Measurements from ENCODE around the gene GFRA1.

The GFRA1 gene

GRCh38 chr10:116156819-116157218 is 116.2 kb downstream of the GFRA1 start:
- no peak for DNase-seq

GRCh38 chr10:116155191-116155590 is 117.8 kb downstream of the GFRA1 start:
- no peak for DNase-seq

GRCh38 chr10:116154651-116155050 is 118.4 kb downstream of the GFRA1 start:
- DNase-seq, result no peak

DNA sequence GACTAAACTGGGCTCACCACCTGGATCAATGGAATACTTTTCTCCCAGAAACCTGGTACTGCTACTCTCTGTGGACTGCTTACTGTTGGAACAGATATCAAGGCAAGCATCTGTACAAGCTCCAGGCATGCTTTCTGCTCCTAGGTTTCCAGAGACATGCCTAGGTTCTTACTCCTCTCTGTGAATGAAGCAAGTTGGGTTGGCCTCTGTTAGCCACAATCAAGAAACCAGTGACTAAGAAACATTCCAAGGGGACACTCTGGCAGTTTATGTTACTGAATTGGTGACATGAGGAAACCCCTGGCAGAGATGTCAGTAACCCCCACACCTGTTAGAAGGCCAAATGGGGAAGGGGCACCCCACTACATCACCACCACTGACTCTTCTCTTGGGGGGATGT is 121.9 kb downstream of the GFRA1 start:
- no peak for DNase-seq

DNA sequence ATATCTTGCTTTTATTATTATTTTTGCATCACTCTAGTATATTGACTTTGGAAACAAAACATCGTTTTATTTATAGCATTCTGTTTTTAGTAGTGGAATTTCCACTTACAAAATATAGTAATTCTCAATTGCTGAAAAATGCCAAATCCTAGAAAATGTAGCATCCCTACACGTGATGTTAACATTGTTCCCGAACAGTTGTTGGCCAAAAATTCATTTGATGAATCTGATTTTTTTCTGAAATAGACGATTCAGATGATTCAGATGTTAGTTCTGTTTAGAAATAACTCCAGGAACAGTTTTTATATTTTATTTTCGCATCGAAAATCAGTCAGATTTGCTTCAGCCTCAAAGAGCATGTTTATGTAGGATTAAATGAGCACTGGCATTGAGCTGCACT is 122.4 kb downstream of the GFRA1 start:
- DNase-seq, result no peak

GRCh38 chr10:116147147-116147905 is 125.7 kb downstream of the GFRA1 start:
- no peak for DNase-seq

GRCh38 chr10:116146372-116147140 is 126.5 kb downstream of the GFRA1 start:
- no peak for DNase-seq

GRCh38 chr10:116143673-116144222 is 129.3 kb downstream of the GFRA1 start:
- DNase-seq, result no peak

- DNase-seq, result no peak
These were observed 131.2 kb downstream of the GFRA1 start for GRCh38 chr10:116141855-116142254.

- DNase-seq, result no peak
These were observed 131.8 kb downstream of the GFRA1 start for GRCh38 chr10:116141246-116141645.

GRCh38 chr10:116139886-116140285 is 133.1 kb downstream of the GFRA1 start:
- DNase-seq, result no peak

- no peak for DNase-seq
These were observed 134.1 kb downstream of the GFRA1 start for GRCh38 chr10:116138897-116139296.

- no peak for DNase-seq
These were observed 136.7 kb downstream of the GFRA1 start for GRCh38 chr10:116136261-116136660.

DNA sequence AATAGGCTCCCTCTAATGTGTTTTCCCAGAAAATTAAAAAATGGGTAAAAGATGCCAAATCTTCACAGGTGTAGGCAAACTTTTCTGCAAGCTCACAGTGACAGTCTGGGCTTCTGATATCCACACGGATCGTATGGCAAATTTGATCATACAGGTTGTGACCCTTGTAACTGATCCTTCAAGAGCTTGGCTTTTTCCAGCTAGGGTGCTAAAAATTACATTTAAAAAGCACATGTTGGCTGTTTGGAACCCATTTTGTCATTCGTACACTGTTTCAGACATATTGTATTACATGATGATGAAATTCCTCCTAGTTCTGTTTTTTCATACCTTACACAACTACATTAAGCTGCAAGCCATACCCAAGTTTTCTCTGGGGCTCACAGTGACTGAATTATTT is 138.7 kb downstream of the GFRA1 start:
- DNase-seq, result no peak

- DNase-seq, result no peak
These were observed 139.4 kb downstream of the GFRA1 start for GRCh38 chr10:116133634-116134033.

GRCh38 chr10:116132780-116133399 is 140.1 kb downstream of the GFRA1 start:
- DNase-seq, result no peak

GRCh38 chr10:116130006-116130405 is 143.0 kb downstream of the GFRA1 start:
- DNase-seq, result no peak

DNA sequence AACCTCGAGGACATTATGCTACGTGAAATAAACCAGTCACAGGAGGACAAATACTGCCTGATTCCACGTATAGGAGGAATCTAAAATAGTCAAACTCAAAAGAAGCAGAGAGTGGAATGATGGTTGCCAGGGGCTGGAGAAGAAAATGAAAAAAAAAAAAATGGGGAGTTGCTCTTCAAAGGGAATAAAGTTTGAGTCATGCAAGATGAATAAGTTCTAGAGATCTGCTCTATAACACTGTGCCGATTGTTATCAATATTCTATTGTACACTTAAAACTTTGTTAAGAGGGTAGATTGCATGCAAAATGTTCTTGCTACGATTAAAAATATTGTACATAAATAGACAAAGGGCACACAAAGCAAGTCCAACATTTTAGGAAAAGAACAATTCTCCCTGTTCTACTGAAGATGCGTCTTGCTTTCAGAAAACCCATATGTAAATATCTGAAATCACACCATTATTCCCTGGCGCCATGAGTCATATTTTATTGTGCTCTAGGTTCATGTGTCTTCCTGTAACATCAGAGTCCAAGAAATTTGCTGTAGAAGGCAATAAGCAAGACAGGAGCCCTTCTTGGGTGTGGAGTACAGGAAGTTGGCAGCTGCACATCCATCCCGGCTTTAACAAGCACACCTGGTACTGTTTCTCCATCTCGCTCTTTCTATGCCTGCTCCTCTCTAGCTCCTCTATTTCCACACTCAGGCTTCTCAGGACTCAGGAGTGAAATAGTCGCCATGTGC is 145.9 kb downstream of the GFRA1 start:
- DNase-seq, result no peak

DNA sequence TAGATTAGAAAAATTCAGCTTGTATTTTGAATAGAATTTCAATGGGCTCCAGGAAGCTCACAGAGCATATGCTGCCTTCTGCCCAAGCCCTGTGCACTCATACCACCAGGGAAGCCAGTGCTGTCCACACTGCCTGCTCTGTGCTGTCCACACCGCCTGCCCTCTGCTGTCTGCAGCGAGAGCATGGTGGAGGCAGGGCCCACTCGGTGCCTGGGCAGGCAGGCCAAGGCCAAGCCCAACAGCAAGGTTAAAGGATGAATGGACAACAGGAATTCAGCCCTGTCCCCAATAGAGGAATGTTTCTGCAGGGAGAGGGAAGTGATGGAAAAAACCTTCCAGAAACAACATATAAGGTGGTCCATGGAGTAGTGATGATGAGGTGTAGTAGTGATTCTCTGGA is 146.8 kb downstream of the GFRA1 start:
- no peak for DNase-seq

DNA sequence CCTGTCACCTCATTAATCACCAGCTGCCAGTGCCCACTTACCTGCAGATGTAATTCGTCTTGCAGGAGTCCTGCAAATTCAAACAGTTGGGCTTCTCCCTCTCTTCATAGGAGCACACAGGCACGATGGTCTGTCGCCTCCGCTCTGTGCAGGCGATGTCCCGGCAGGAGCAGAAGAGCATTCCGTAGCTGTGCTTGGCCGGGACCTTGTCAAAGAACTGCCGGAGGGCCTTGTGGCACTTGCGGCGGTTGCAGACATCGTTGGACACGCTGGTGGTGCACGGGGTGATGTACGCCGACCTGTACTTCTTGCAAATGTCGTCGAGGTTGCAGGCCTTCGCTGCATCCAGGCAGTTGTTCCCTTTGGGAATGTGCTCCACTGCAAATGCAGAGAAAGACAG is 147.8 kb downstream of the GFRA1 start:
- DNase-seq, result no peak

GRCh38 chr10:116124777-116125176 is 148.2 kb downstream of the GFRA1 start:
- no peak for DNase-seq

GRCh38 chr10:116122664-116123063 is 150.3 kb downstream of the GFRA1 start:
- no peak for DNase-seq
